ELR (cell line): ENCODE results near the gene SIAH2.
"Not testable (repeated sequence)": the region's sequence is repeated elsewhere in the genome, so short reads cannot be mapped to it uniquely, and the experiment has no call there.

ENCODE experiments used
- DNase-seq: peaks from one replicate; pipeline ENCODE4 v3.0.0-alpha.2; 2015; ENCODE audit warnings: low read depth

The SIAH2 gene, protein sequence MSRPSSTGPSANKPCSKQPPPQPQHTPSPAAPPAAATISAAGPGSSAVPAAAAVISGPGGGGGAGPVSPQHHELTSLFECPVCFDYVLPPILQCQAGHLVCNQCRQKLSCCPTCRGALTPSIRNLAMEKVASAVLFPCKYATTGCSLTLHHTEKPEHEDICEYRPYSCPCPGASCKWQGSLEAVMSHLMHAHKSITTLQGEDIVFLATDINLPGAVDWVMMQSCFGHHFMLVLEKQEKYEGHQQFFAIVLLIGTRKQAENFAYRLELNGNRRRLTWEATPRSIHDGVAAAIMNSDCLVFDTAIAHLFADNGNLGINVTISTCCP

DNA sequence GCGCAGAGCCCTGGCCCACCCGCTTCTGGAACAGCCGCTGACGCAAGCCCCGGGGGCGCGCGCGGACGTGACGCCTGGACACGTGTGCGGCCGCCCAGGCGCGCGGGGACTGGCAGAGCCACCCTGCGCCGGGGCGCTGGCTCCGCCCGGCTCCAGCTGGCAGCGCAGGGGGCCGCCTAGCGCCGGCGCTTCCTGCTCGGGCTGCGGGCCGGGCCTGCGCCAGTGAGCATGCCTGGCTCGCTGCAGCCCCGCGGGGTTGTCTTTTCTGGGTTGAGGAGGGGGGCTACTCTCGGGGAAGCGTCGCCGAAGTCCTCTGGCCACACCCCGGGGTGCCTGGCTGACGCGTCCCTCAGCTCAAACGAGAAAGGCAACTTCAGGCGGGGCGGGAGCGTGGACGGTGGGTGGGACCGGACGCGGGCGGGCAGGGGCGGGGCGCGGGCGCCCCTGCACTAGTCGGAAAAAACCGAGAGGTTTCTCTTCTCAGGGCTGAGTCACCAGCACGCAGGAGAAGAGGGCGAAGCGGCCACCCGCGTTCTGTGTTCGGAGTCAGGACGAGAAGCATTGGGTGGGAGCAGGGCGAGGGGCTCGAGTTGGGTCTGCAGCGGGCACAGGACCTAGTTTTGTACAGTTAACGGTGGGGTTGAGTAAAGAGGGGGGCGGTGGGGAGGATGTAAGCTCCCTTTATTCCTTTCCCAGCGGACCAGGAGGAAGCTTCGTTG is at the start of gene SIAH2:
TSS of gene SIAH2 (minus strand) at position 48 of the 719 bp plus-strand sequence. CDS start 320 bp downstream, outside the sequence.
- DNase-seq, result peak; percentile 95

DNA sequence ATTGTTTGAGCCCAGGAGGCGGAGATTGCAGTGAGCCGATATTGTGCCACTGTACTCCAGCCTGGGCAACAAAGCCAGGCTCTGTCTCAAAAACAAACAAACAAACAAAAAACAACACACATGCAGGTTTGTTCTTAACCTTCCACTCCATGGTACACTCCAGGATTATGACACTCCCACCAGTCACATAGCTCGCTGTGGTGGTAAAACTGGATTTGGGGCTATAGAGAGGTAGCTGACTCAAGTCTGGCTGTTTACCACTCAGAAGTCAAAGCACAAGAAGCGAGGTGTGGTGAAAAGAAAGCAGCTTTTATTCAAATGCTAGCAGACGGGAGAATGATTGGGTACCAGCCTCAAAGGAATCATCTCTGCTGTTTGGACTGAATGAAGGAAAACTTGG is 49.0 kb upstream of the SIAH2 start:
- DNase-seq, result no peak

DNA sequence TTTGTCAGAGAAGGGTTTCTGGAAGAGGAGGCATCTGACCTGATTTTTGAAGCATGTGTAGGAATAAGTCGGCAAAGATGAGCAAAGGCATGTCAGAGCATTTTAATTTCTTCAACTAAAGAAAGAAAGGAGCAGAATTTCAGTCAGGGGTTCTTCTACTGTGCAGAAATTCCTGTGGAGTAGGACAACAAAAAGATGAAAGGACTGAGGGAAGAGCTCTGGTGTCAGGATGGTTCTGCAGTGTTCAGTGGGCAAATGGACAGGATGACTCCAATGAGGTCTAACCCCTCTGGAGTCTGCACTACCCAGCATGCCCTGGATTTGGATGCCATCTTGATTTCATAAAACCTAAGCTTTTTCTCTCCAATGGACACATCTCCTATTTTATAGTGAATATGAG is 47.7 kb upstream of the SIAH2 start:
- no peak for DNase-seq

DNA sequence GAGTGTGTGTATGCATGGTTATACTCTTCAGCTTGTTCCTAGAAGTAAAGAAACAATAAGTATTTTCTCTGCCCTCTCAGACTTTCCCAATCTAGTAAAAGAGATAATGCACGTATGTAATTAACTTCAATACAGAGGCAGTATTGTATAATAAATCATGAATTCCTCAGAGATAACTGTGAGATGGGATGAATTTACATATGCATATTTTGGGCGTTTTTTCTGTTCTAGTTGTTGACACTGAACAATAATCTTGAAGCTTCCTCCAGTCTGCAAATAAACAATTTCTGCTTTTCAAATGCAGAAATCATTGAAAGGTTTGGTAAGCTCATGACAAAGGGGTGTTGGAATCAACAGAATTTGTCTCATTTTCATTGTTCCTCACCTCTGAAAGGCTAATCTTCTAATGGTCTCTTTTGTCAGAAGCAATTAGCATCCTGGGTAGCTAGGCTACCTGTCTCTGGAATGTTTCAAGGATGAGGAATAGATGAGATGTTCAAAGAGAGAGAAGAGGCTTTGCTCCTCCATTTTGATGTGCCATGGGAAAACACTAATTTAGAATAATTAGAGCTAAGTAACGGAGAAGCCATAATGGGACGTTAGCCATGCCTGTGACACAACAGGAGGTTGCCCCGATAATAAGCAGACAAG is 43.3 kb upstream of the SIAH2 start:
- no peak for DNase-seq

DNA sequence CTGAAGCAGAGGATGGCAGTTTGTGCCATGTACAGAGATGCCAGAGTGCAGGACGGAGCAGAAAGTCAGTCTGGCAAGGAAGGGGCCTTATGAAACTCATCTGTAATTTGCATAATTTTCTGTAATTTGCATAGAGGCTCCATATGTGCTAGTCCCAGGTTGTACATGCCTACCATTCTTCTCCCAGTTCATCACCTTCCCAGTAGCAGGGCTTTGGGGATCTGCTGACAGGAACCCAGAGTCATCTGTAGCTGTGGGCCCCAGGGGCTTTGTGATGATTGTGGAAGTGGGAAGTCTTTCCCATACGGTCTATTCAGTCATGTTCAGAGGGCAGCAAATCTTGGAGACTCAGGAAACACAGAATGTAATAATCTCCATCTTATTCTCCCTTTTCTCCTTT is 42.4 kb upstream of the SIAH2 start:
- no peak for DNase-seq

DNA sequence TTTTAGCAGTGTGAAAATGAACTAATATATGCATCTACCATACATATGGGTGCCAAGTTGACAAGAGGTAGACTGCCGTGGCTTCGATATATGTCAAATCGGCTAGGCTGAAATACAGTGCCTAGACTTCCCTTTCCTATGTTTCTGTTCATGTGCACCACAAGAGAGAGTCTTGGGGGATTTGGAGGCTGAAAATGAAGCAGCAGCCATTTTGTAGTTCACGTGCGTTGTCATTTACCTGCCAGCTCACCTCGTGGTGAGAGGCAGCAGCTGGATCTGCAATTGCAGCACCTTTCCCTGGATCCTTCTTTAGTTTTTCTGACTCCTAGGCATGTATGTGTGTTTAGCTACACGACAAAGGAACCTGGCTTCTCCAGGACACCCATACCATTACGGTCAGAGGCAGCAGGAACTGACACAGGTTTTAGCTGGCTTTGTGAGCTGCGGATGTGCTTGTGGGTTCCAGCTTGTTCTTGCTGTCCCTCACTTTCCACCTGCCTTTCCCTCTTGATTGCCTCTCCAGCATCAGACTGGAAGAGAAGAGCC is 40.5 kb upstream of the SIAH2 start:
- DNase-seq, result no peak

DNA sequence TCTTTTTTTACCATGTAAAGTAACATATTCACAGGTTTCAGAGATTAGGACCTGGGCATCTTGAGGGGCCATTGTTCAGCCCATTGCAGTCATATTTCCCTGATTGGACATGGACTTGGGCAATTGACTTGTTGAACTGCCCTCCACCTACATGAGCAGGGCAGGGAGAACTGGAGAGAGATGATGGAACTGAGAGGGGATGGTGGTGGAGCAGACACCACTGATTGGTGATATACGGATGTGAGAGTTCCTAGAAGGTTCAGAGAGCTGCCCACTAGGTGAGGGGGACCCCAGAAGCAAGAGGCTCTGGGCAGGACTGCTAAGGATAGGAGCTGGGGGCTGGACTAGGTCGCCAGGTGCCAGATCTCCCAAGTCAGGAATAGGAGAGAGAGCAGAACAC is 37.8 kb upstream of the SIAH2 start:
- DNase-seq, result no peak

DNA sequence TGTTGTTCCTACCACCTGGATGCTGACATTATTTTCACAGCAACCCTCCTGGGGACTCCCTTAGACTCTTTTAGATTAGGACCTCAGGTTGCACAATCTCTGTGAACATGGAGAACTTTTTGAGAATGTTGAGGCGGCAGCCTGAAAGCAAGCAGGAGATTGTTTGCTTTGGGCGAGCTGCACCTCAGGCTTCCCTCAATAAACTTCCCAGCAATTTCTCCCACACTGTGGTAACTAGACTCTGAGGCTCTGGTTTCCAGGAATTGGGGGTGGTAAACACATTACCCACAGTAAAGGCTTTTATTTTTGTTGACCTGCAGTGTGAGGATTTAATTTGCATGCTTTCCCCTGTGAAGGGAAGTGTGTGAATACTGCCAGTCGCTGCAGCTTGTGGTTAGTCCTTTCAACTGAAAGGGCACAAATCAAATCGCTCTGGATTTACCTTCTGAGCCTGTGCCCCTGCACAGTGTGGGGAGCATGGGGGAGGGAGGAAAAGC is 35.2 kb upstream of the SIAH2 start:
- no peak for DNase-seq

DNA sequence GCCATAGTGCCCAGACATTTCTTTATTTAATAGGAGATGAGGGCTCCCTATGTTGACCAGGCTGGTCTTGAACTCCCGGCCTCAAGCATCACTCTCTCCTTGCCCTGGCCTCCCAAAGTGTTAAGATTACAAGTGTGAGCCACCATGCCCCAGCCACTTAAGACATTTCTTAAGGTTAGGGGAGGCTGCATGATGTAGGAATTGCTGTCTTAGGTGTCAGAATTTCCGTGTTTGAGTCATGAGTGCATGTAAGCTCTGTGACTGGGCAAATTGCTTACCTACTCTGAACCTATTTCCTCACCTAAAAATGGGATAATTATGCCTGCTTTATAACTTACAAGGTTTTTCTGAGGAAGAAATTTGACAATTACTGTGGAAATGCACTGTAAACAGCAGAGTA is 34.2 kb upstream of the SIAH2 start:
- DNase-seq, result peak; percentile 10

DNA sequence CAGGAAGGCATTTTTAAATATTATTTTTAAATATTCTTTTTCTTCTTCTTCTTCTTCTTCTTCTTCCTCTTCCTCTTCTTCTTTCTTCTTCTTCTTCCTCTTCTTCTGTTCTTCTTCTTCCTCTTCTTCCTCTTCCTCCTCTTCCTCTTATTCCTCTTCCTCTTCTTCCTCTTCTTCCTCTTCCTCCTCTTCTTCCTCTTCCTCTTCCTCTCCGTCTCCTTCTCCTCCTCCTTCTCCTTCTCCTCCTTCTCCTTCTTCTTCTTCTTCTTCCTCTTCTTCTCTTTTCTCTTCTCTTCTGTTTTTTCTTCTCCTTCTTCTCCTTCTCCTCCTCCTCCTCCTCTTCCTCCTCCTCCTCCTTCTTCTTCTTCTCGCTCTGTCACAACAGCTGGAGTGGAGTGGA is 33.6 kb upstream of the SIAH2 start:
- DNase-seq, result not testable (repeated sequence)

DNA sequence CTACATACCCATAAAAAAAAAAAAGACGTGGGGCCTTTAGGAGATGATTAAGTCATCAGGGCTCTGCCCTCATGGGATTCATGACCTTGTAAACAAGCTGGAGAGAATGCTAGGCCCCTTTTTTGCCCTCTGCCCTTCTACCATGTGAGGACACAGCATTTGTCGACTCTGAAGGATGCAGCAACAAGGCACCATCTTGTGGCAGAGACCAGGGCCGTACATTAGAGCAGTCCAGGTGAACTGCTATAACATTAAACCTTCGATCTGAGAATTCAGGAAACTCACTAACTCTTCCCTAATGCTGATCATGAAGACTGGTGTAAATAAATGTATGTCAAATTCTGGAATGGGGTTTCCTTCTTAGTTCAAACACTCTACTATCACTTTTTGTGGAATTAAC is 30.7 kb upstream of the SIAH2 start:
- DNase-seq, result no peak

DNA sequence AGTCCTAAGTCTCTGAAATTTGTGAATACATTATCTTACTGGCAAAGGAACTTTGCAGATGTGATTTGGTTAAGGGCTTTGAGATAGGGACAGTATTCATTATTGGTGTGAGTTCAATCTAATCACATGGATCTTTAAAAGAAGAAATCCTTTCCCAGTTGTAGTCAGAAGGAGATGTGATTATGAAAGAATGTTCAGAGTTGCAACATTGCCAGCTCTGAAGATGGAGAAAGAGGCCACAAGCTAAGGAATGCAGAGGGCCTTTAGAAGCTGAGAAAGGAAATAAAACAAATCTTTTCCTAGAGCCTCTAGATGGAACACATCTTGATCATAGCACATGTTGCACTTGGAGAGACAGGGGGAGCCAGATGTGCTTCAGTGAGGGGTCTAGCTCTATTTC is 27.7 kb upstream of the SIAH2 start:
- no peak for DNase-seq

DNA sequence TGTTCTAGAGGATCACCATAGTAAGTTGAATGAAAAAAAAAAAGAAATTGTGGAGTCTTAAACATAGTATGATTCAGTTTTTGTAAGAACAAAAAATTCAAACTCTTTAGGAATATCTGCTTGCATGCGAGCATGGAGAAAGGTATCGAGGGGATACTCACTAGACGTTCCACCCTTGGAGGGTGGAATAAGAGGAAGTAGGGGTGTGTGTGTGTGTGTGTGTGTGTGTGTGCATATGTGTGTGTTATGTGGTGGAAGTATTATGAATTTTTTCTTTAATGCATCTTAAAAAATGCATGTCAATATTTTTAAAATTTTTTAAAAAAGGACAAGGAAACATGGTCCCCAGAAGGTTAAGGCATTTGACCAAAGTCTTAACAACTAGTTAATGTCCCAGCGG is 26.5 kb upstream of the SIAH2 start:
- no peak for DNase-seq

DNA sequence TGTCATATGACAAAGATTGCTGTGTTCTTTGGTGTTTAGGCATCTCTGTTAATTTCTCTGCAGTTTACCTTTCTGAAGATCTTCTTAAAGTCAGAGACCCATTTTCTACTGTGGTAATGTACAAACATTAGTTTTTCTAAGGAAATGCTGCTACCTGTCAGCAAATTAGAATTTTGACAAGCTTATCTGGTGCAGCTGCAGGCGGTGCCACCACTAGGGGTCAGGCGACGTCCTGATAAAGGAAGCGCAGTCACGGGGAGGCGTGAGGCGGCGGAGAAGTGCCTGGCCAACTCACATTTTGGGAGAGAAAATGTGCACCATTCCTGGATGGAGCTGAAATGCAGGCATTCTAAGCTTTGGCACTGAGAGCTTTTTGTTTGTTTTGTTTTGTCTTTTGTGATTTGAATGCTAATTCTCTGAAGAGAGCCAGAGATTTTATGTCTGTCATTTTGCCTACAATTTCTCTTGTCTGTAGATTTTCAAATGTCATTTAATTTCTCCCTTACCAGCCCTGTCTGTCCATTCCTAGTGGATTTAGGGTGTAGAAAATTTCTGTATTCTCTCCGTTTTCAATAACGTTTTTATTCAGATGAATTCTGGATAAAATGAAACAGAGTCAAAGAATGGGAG is 24.9 kb upstream of the SIAH2 start:
- peak; percentile 80 for DNase-seq

DNA sequence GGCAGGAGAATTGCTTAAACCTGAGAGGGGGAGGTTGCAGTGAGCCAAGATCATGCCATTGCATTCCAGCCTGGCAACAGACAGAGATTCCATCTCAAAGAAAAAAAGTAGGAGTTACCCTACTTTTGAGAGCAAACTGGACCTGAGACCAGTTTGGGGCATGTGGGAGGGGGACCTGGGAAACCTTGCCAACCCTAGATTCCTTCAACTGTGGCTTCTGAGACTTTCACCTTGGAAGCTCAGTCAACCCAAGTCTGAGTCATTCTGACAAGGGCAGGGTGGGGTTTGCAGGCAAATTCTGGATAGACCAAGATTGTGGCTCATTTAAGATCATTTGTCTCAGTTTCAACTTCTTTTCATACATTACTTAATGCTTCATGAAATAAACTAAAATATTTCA is 23.8 kb upstream of the SIAH2 start:
- DNase-seq, result peak; percentile 44

DNA sequence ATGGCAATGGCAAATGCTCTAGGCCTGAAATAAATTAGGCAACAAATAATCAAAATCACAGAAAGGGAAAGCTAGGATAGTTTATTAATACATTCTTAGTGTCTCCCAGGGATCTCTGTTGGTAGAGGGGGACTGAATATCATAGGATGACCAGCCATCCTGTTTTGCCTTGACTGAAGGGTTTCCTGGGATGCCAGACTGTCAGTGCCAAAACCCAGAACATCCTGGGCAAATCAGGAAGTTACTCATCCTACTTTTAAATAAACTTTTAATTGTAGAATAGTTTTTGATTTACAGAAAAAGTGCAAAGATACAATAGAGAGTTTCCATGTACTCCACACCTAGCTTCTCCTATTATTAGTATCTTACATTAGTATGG is 21.8 kb upstream of the SIAH2 start:
- peak; percentile 41 for DNase-seq

DNA sequence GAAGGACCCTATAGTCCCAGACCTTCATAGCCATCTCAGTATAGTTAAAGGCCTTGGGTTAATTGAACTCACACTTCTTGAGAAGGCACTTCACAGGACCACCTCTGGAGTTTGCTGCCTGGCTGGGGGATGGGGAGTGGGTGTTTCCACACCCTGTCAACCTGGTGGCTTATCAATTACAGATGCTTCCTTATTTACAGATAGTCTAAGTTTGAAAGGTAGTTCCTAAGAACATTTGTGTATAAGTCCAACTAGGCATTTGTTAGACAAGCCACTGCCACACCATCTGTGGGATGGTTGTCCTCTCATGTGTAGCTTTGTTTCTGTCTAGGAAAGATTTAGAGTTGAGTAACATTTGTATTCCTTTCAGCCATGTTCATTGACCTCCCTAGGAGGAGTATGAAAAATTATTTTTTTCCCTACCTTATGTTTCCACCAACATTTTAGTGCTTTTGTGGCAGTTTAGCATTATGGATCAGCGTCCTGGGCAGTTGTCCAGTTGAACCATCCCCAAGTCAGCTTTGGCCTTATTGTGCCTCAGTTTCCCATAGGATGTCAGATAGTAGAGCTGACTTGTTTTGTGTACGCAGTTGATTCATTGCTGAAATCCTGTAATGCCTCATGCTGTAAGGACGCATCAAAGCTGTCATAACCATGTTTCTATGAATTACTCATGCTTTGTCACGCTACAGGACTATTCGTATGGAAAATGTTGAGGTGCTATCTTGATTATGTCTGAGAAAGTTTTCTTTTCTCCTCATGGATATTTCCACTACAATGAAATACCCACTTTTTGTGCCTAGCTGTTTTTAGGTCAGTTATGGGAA is 21.2 kb upstream of the SIAH2 start:
- DNase-seq, result peak; percentile 69

DNA sequence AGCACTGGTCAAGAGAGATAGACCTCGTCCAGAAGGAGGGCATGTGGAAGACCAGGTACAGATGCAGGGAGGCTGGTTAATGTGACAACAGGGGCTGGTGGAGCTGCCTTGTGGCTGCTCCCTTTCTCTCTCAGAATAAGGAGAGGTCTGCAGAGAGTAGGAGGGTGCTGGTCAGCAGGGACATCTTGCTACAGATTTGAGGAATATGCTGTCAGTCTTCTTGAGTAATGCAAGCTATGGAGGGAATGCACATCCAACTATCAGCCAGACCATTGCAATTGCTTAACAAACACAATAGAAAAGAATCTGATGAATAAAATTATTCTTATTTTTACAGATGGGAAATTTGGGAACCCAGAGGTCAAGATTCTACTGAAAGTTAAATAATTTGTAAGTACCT is 20.3 kb upstream of the SIAH2 start:
- no peak for DNase-seq

DNA sequence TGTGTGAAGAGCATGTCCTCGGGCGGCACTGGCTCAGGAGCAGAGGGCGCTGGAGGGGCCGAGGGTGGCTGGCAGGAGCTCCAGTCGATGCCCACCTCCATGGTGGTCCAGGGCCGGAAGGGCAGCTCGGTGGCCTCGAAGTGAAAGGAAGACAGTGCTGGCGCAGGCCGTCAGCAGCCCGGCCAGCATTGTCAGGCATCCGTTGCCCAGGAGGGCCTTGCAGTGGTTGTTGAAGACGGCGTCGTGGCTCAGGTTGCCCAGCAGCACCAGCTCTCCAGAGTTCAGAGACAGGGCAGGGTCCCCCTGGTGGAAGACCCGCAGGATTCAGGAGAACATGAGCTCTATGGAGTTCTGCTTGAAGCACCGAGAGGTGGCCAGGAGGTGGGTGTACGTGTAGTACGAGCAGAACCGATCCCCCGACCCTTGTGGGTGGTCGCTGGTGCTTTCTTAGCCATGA is 16.5 kb upstream of the SIAH2 start:
- no peak for DNase-seq

DNA sequence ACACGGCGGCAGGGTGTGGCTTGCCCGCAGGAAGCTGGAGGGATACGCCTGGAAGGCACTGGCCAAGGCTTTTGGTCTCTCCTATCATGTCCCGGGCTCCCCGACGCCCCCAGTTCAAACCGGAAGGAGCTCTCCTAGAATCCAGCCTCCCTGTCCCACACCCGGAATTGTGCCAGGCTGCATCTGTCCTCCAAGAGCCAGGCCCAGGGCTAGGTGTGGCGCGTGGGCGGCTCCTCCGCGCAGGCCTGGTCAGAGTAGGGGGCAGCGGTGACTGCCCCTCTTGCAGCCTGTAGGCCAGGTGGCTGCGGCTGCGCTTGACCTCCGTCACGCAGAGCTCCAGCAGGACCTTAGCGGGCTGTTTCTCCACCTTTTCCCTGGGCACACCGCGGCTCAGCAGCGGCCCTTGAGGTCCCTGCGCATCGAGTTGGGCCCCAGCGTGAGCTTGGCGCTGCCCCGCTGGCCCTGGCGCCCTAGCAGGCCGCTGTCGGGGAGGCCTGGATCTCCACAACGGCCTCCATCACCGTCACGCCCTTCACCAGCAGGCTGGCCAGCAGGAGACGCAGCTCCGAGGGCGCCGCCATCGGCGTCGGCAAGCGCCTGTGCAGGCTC is 15.9 kb upstream of the SIAH2 start:
- no peak for DNase-seq
